Measurements from ENCODE around the gene PDCL3. TPM values are rescaled to one million over a fixed set of nuclear protein-coding genes. Genes with fewer than 3 reads are reported as not detected.
A peak's percentile ranks its signal among the peaks of the same experiment; 100 is the strongest.

PDCL3 gene
- total RNA-seq, 1 donor from 2014 or later = 24.9 TPM

GRCh38 chr2:100524331-100524730 is 38.5 kb upstream of the PDCL3 start:
- Histone ChIP-seq H3K4me1 (no peaks in the 10 kb centered on the region), H3K27ac (no peak overlapping the region), H3K36me3 (no peaks in the 10 kb centered on the region), H3K4me2 (no peak overlapping the region), H3K9me3 (ENCODE audit: low read depth) (no peaks in the 10 kb centered on the region), H2AFZ (replicated peaks) (no peak overlapping the region), H3K79me2 (ENCODE audit: low read depth) (no peaks in the 10 kb centered on the region), H3F3A (ENCODE audit: low read depth) (no peaks in the 10 kb centered on the region), H3K4me3 (no peak overlapping the region), H3K9ac (no peak overlapping the region), H4K20me1 (ENCODE audit: low read depth) (no peaks in the 10 kb centered on the region), H3K27me3 (no peaks in the 10 kb centered on the region)
- H3K27ac Mint-ChIP-seq = no peak overlapping the region
- no peak for DNase-seq (ENCODE audit: low spot score)
- H3K36me3 Mint-ChIP-seq = no peaks in the 10 kb centered on the region
- H3K9me3 Mint-ChIP-seq = peaks cover 2% of the 10 kb centered on the region
- H3K4me1 Mint-ChIP-seq = no peaks in the 10 kb centered on the region
- TF ChIP-seq CTCF (IDR thresholded peaks at IDR 0.05) (no peak), EZH2 (IDR thresholded peaks at IDR 0.05) (no peak), EZH2phosphoT487 (IDR thresholded peaks at IDR 0.05) (no peak)
- peaks cover 3% of the 10 kb centered on the region for H3K27me3 Mint-ChIP-seq (ENCODE audit: insufficient read depth, low read depth)
- no peak overlapping the region for H3K4me3 Mint-ChIP-seq

- Mint-ChIP-seq H3K27me3 (ENCODE audit: insufficient read depth, low read depth) (peaks cover 3% of the 10 kb centered on the region), H3K4me1 (no peaks in the 10 kb centered on the region), H3K27ac (no peak overlapping the region), H3K36me3 (no peaks in the 10 kb centered on the region), H3K4me3 (no peak overlapping the region), H3K9me3 (no peaks in the 10 kb centered on the region)
- H3K9me3 ChIP-seq (ENCODE audit: low read depth) = no peaks in the 10 kb centered on the region
- H2AFZ ChIP-seq (replicated peaks) = no peak overlapping the region
- TF ChIP-seq CTCF (IDR thresholded peaks at IDR 0.05) (no peak), EZH2 (IDR thresholded peaks at IDR 0.05) (no peak), EZH2phosphoT487 (IDR thresholded peaks at IDR 0.05) (no peak)
- no peaks in the 10 kb centered on the region for H3K27me3 ChIP-seq
- H3K9ac ChIP-seq = no peak overlapping the region
- H3K4me1 ChIP-seq = no peaks in the 10 kb centered on the region
- H3K79me2 ChIP-seq (ENCODE audit: low read depth) = no peaks in the 10 kb centered on the region
- H3F3A ChIP-seq (ENCODE audit: low read depth) = no peaks in the 10 kb centered on the region
- no peak overlapping the region for H3K4me3 ChIP-seq
- no peak overlapping the region for H3K4me2 ChIP-seq
- no peaks in the 10 kb centered on the region for H3K36me3 ChIP-seq
- H4K20me1 ChIP-seq (ENCODE audit: low read depth) = no peaks in the 10 kb centered on the region
- H3K27ac ChIP-seq = no peak overlapping the region
- DNase-seq (ENCODE audit: low spot score) = no peak
These were observed 35.9 kb upstream of the PDCL3 start for GRCh38 chr2:100526868-100527267.

- no peak for DNase-seq (ENCODE audit: low spot score)
- peak overlapping the region; percentile 10 for H2AFZ ChIP-seq (replicated peaks)
- no peak overlapping the region for H3K27ac Mint-ChIP-seq
These were observed 35.3 kb upstream of the PDCL3 start for GRCh38 chr2:100527440-100528015.

More at GRCh38 chr2:100527440-100528015, 35.3 kb upstream of the PDCL3 start:
- Mint-ChIP-seq H3K4me1 (no peaks in the 10 kb centered on the region), H3K9me3 (no peaks in the 10 kb centered on the region), H3K36me3 (no peaks in the 10 kb centered on the region), H3K4me3 (no peak overlapping the region), H3K27me3 (ENCODE audit: insufficient read depth, low read depth) (peaks cover 3% of the 10 kb centered on the region)
- Histone ChIP-seq H4K20me1 (ENCODE audit: low read depth) (no peaks in the 10 kb centered on the region), H3K4me1 (no peaks in the 10 kb centered on the region), H3K4me2 (no peak overlapping the region), H3K9ac (no peak overlapping the region), H3K9me3 (ENCODE audit: low read depth) (no peaks in the 10 kb centered on the region), H3K27me3 (no peaks in the 10 kb centered on the region), H3K36me3 (no peaks in the 10 kb centered on the region), H3K4me3 (no peak overlapping the region), H3K27ac (no peak overlapping the region), H3K79me2 (ENCODE audit: low read depth) (no peaks in the 10 kb centered on the region), H3F3A (ENCODE audit: low read depth) (no peaks in the 10 kb centered on the region)
- TF ChIP-seq EZH2 (IDR thresholded peaks at IDR 0.05) (no peak), CTCF (IDR thresholded peaks at IDR 0.05) (no peak), EZH2phosphoT487 (IDR thresholded peaks at IDR 0.05) (no peak)
